K562 (cell line): ENCODE measurements around the gene FGF14. TPM values are rescaled to one million over a fixed set of nuclear protein-coding genes. Genes with fewer than 3 reads are reported as not detected.

Experiments used
- ATAC-seq: fragments of 200-7000 bp; cut with Tn5 transposase; 3 replicates; pipeline ENCODE4 v1.9.1; 2020; ENCODE audit warnings: moderate library complexity
- BruUV-seq: library from RNA; stranded (reverse); fragments of 400-500 nt; replicated peaks from 2 replicates; lab custom pipeline; 2021; lab: Mats Ljungman, UMichigan
- CTCF ChIA-PET: fragments of 300-600 bp; formaldehyde crosslinking; extraction: SDS; loops from one replicate; lab custom pipeline; 2021; ENCODE audit warnings: low intra/inter-chr PET ratio; lab: Yijun Ruan, JAX
- POLR2A ChIA-PET: fragments of 300-600, 350-650 bp; sonication (Branson Sonifier 250); formaldehyde crosslinking; extraction: SDS; loops from one replicate; lab custom pipeline; 2021; ENCODE audit warnings: antibody characterized with exemption, inconsistent platforms; lab: Yijun Ruan, JAX
- DNase-seq, 4 experiments: peaks; one replicate each; pipeline versions ENCODE4 v3.0.0 to v3.0.0-alpha.2; 2011 to 2018; ENCODE audit warnings: low spot score in 3 of 4, mixed read lengths in 3 of 4; ENCODE audit errors: extremely low read depth in 1 of 4
- FAIRE-seq: peaks from 2 replicates; lab custom pipeline; 2011; peaks lifted over from hg19 to GRCh38; lab: Jason Lieb, UNC
- H2AFZ ChIP-seq: 2 replicates; pipeline ENCODE4 v1.6.0; 2011; ENCODE audit warnings: low read depth, low read length, control low read depth, inconsistent platforms
- H3K27ac ChIP-seq: fragments of 200-600 bp; 3 replicates; pipeline ENCODE4 v1.8.0; 2011; ENCODE audit warnings: low read depth, mild to moderate bottlenecking, control low read depth, inconsistent platforms, low read length, moderate library complexity, mixed read lengths; ENCODE audit errors: extremely low read depth
- H3K27me3 ChIP-seq, 2 experiments: fragments of 300-600 bp in 1 of 2; 2 replicates in 1 of 2; 3 replicates in 1 of 2; pipeline versions ENCODE4 v1.6.0 to v1.8.0; 2011; ENCODE audit warnings: inconsistent platforms in 2 of 2, low read length in 2 of 2, mild to moderate bottlenecking in 1 of 2, mixed read lengths in 1 of 2, moderate library complexity in 1 of 2; ENCODE audit not compliant: control insufficient read depth in 2 of 2, insufficient read depth in 2 of 2
- H3K36me3 ChIP-seq: fragments of 300-600 bp; 3 replicates; pipeline ENCODE4 v1.8.0; 2011; ENCODE audit warnings: mild to moderate bottlenecking, low read length, inconsistent platforms; ENCODE audit not compliant: control insufficient read depth, insufficient read depth
- H3K4me1 ChIP-seq, 2 experiments: fragments of 200-600 bp in 1 of 2; replicated peaks in 1 of 2; 2 replicates in 1 of 2; 3 replicates in 1 of 2; pipeline versions ENCODE4 v1.5.1 to v1.8.0; 2011; ENCODE audit warnings: inconsistent platforms in 2 of 2, low read length in 2 of 2, mild to moderate bottlenecking in 1 of 2, mixed read lengths in 1 of 2, moderate library complexity in 1 of 2; ENCODE audit not compliant: control insufficient read depth in 2 of 2, insufficient read depth in 2 of 2
- H3K4me2 ChIP-seq: 2 replicates; pipeline ENCODE4 v1.6.1; 2011; ENCODE audit warnings: low read length, control low read depth, inconsistent platforms, mixed read lengths; ENCODE audit not compliant: insufficient read depth
- H3K4me3 ChIP-seq: fragments of 200-600 bp; sonication (generic), shearing (Covaris generic); 2 replicates; pipeline ENCODE4 v1.5.1; 2016; ENCODE audit warnings: control low read depth, inconsistent platforms
- H3K79me2 ChIP-seq: fragments of 200-600 bp; 3 replicates; pipeline ENCODE4 v1.8.0; 2011; ENCODE audit warnings: low read length, inconsistent platforms; ENCODE audit not compliant: control insufficient read depth, insufficient read depth
- H3K9ac ChIP-seq, 2 experiments: 2 replicates each; pipeline versions ENCODE4 v1.6.0 to v1.6.1; 2011; ENCODE audit warnings: low read depth in 2 of 2, low read length in 2 of 2, control low read depth in 1 of 2, inconsistent platforms in 1 of 2, mild to moderate bottlenecking in 1 of 2, mixed read lengths in 1 of 2; ENCODE audit not compliant: insufficient read depth in 1 of 2
- H3K9me1 ChIP-seq: one replicate; pipeline ENCODE4 v1.6.0; 2011; ENCODE audit warnings: inconsistent platforms, mild to moderate bottlenecking, low read length, moderate library complexity; ENCODE audit not compliant: control insufficient read depth, insufficient read depth
- H3K9me3 ChIP-seq: replicated peaks from 2 replicates; pipeline ENCODE4 v1.5.1; 2011; ENCODE audit warnings: low read depth, low read length, inconsistent platforms; ENCODE audit not compliant: control insufficient read depth, insufficient read depth
- H4K20me1 ChIP-seq: replicated peaks from 2 replicates; pipeline ENCODE4 v1.6.1; 2011; ENCODE audit warnings: low read length, inconsistent platforms, mixed read lengths; ENCODE audit not compliant: control insufficient read depth, insufficient read depth
- BCL6 ChIP-seq: fragments of 250-450 bp; sonication (Bioruptor Pico); IDR thresholded peaks from 2 replicates; pipeline ENCODE4 v1.4.0; 2020
- CBX8 ChIP-seq: fragments of 200-600 bp; sonication (generic); IDR thresholded peaks from 2 replicates; pipeline ENCODE4 v1.6.1; 2012; ENCODE audit warnings: borderline replicate concordance, mixed run types, low read depth, mild to moderate bottlenecking, moderate library complexity, mixed read lengths, low read length, control low read depth, inconsistent platforms; ENCODE audit not compliant: poor library complexity, severe bottlenecking; ENCODE audit errors: extremely low read depth
- CREM ChIP-seq: IDR thresholded peaks from 2 replicates; pipeline ENCODE4 v1.6.1; 2014; ENCODE audit warnings: antibody characterized with exemption, low read depth
- E2F1 ChIP-seq: sonication (generic); formaldehyde crosslinking; IDR thresholded peaks from 2 replicates; pipeline ENCODE4 v1.8.1; 2023; ENCODE audit warnings: mild to moderate bottlenecking, missing genetic modification reagents, moderate library complexity
- E2F6 ChIP-seq, 2 experiments: IDR thresholded peaks; 2 replicates each; pipeline ENCODE4 v1.6.1; 2011; ENCODE audit warnings: borderline replicate concordance in 1 of 2, control low read depth in 1 of 2, low read depth in 1 of 2, low read length in 1 of 2, mild to moderate bottlenecking in 1 of 2, mixed read lengths in 1 of 2, moderate library complexity in 1 of 2; ENCODE audit not compliant: insufficient read depth in 1 of 2, insufficient read length in 1 of 2, poor library complexity in 1 of 2, severe bottlenecking in 1 of 2; ENCODE audit errors: extremely low read depth in 1 of 2
- HDAC3 ChIP-seq: fragments of 450-650 bp; IDR thresholded peaks from 2 replicates; pipeline ENCODE4 v1.6.1; 2018; ENCODE audit warnings: borderline replicate concordance, mild to moderate bottlenecking, moderate library complexity; ENCODE audit not compliant: partially characterized antibody
- HNRNPK ChIP-seq: fragments of 200-400 bp; formaldehyde crosslinking; IDR thresholded peaks from one replicate; pipeline ENCODE4 v1.6.1; 2018; ENCODE audit warnings: mild to moderate bottlenecking, low read depth, low read length; ENCODE audit not compliant: poor library complexity, severe bottlenecking
- HNRNPUL1 ChIP-seq: fragments of 200-400 bp; formaldehyde crosslinking; IDR thresholded peaks from 2 replicates; pipeline ENCODE4 v1.6.1; 2017; ENCODE audit warnings: low read length
- KAT2B ChIP-seq: IDR thresholded peaks from one replicate; pipeline ENCODE4 v1.6.1; 2012; ENCODE audit warnings: low read depth, mild to moderate bottlenecking, control low read depth, inconsistent platforms, low read length, moderate library complexity
- MAFK ChIP-seq: IDR thresholded peaks from 2 replicates; pipeline ENCODE4 v1.6.1; 2011; ENCODE audit warnings: low read length, improper control_type of control experiment
- SMARCB1 ChIP-seq: IDR thresholded peaks from 2 replicates; pipeline ENCODE4 v1.6.1; 2011; ENCODE audit warnings: improper control_type of control experiment, low read depth; ENCODE audit not compliant: insufficient read length
- STAT5A ChIP-seq: IDR thresholded peaks from 2 replicates; pipeline ENCODE4 v1.6.1; 2012; ENCODE audit warnings: low read length, inconsistent platforms, borderline replicate concordance
- TAF1 ChIP-seq: IDR thresholded peaks from 2 replicates; pipeline ENCODE4 v1.6.1; 2011; ENCODE audit warnings: mild to moderate bottlenecking, low read length, moderate library complexity; ENCODE audit not compliant: insufficient read depth, control insufficient read depth, severe bottlenecking; ENCODE audit errors: extremely low read depth
- TAF15 ChIP-seq: fragments of 200-400 bp; formaldehyde crosslinking; IDR thresholded peaks from 2 replicates; pipeline ENCODE4 v1.6.1; 2017; ENCODE audit warnings: mild to moderate bottlenecking, low read depth, low read length, moderate library complexity
- TCF3 ChIP-seq: sonication (generic); formaldehyde crosslinking; IDR thresholded peaks from 2 replicates; pipeline ENCODE4 v1.4.0; 2020; ENCODE audit warnings: mild to moderate bottlenecking, missing genetic modification reagents
- WGBS: fragments of 100-300 bp; shearing (Covaris generic); methylation state at CpG from one replicate; pipeline ENCODE4 v1.1.6; 2016; ENCODE audit warnings: low coverage, mixed read lengths; ENCODE audit not compliant: insufficient coverage; ENCODE audit errors: missing lambda C conversion rate; 5-methylcytosine and 5-hydroxymethylcytosine counted together
- in situ Hi-C: fragments of 300-500 bp; cut with MboI; formaldehyde crosslinking; loops from 4 replicates; pipeline ENCODE4 v1.15.0; 2018; ENCODE audit warnings: inconsistent platforms, mixed read lengths
- intact Hi-C: fragments of 100-400 bp; cut with micrococcal nuclease; formaldehyde crosslinking; loops from 2 replicates; pipeline ENCODE4 v1.14.2; 2022
- polyA plus RNA-seq, 8 experiments: library from polyadenylated mRNA; depleted of rRNA in 4 of 8; stranded (reverse) in 5 of 8; unstranded in 3 of 8; fragments of >200 nt; fragmentation: Nextera tagmentation in 2 of 8; fragmentation: Illumina TruSeq in 1 of 8; extraction: Ambion mirVana in 2 of 8; extraction: Trizol in 1 of 8; gene quantifications; 2 replicates each; pipeline versions ENCODE4 v1.2.1 to v1.2.3, GENCODE V29; 2011 to 2014; ENCODE audit warnings: inconsistent platforms in 1 of 8, missing spikeins in 1 of 8
- total RNA-seq, 7 experiments: library from RNA; depleted of rRNA in 6 of 7; stranded (reverse); fragments of >200 nt in 6 of 7; fragmentation: Illumina TruSeq in 2 of 7; extraction: Trizol in 2 of 7; gene quantifications; 2 replicates each; pipeline versions ENCODE4 v1.2.1 to v1.2.3, GENCODE V29; 2011 to 2021; ENCODE audit warnings: low replicate concordance in 1 of 7

The FGF14 gene
- total and polyA plus RNA-seq, 9 of the 15 experiments (the other 6 are each of a cell fraction or from before 2014, with no cell fraction given), result not detected

GRCh38 chr13:101911752-101912151 lies 490.1 kb downstream of the FGF14 start:
- no peaks in the 10 kb centered on the region for H4K20me1 ChIP-seq
- intact Hi-C loops, result no loop called here
- no CpG with 5 or more reads among the region's 2 CpGs for WGBS
- ChIA-PET CTCF (no interaction called here), POLR2A (no interaction called here)
- H3K27ac ChIP-seq, result no peak overlapping the region
- H3K9me3 ChIP-seq, result no peaks in the 10 kb centered on the region
- H3K9ac ChIP-seq, result no peak overlapping the region
- no peaks in the 10 kb centered on the region for H3K79me2 ChIP-seq
- no peak overlapping the region for H3K4me3 ChIP-seq
- TF ChIP-seq SMARCB1, result no peak
- ATAC-seq (no peak), FAIRE-seq (no peak), DNase-seq (no peak)
- H3K9me1 ChIP-seq, result no peaks in the 10 kb centered on the region
- in situ Hi-C loops, result no loop called here
- H2AFZ ChIP-seq, result no peak overlapping the region
- no peaks in the 10 kb centered on the region for H3K4me1 ChIP-seq
- no peak overlapping the region for H3K4me2 ChIP-seq
- no peaks in the 10 kb centered on the region for H3K27me3 ChIP-seq
- H3K36me3 ChIP-seq, result no peaks in the 10 kb centered on the region
- BruUV-seq, result no TSS peak

- DNase-seq (no peak), ATAC-seq (no peak), FAIRE-seq (no peak)
- Histone ChIP-seq H3K79me2 (no peaks in the 10 kb centered on the region), H3K4me1 (no peaks in the 10 kb centered on the region), H3K9me3 (no peaks in the 10 kb centered on the region), H3K27ac (no peak overlapping the region), H3K36me3 (no peaks in the 10 kb centered on the region), H3K9me1 (no peaks in the 10 kb centered on the region), H3K4me3 (no peak overlapping the region), H3K9ac (no peak overlapping the region), H3K4me2 (no peak overlapping the region), H4K20me1 (no peaks in the 10 kb centered on the region), H3K27me3 (no peaks in the 10 kb centered on the region), H2AFZ (no peak overlapping the region)
- in situ Hi-C loops (no loop called here), intact Hi-C loops (no loop called here)
- WGBS, result 5% methylated on average over 3 of the region's 3 CpGs
- BruUV-seq, result no TSS peak
- POLR2A ChIA-PET, result no interaction called here
- CTCF ChIA-PET, result no interaction called here
- TF ChIP-seq HNRNPUL1, result no peak
- no peak for TF ChIP-seq TCF3 (CRISPR knock-in tag)
- no peak for TF ChIP-seq HNRNPK
- no peak for TF ChIP-seq E2F1
- no peak for TF ChIP-seq TAF15
- no peak for TF ChIP-seq MAFK
- TF ChIP-seq E2F6 (IDR thresholded peaks at IDR 0.05; ENCODE audit: borderline replicate concordance in 1 of 2, extremely low read depth in 1 of 2, insufficient read depth in 1 of 2, insufficient read length in 1 of 2, low read depth in 1 of 2, low read length in 1 of 2, poor library complexity in 1 of 2, severe bottlenecking in 1 of 2), result no peak
- no peak for TF ChIP-seq STAT5A
- TF ChIP-seq CREM, result no peak
- TF ChIP-seq BCL6 (CRISPR knock-in tag), result no peak
- TF ChIP-seq TAF1, result no peak
- TF ChIP-seq KAT2B, result no peak
- TF ChIP-seq CBX8, result no peak
- no peak for TF ChIP-seq HDAC3
These were observed 498.0 kb downstream of the FGF14 start for GRCh38 chr13:101903890-101904289.
